HG03342 (cell line): ENCODE results near the gene COX7A2.
A peak's percentile ranks its signal among the peaks of the same experiment; 100 is the strongest.

Source experiments
- ATAC-seq: cut with Tn5 transposase; IDR thresholded peaks from one replicate; pipeline ENCODE4 v1.9.1; 2021; ENCODE audit warnings: mild to moderate bottlenecking, moderate library complexity; ENCODE audit not compliant: unreplicated experiment

Gene COX7A2

GRCh38 chr6:75268988-75269354 is 25.4 kb upstream of the COX7A2 start:
- ATAC-seq, result no peak

GRCh38 chr6:75268121-75268987 is 24.8 kb upstream of the COX7A2 start:
- ATAC-seq, result no peak

GRCh38 chr6:75267461-75267860 is 23.9 kb upstream of the COX7A2 start:
- ATAC-seq, result no peak

GRCh38 chr6:75266716-75267291 is 23.2 kb upstream of the COX7A2 start:
- peak; percentile 63 for ATAC-seq

- ATAC-seq, result no peak
Measured at GRCh38 chr6:75263401-75263750, 19.8 kb upstream of the COX7A2 start.

GRCh38 chr6:75262716-75263400 is 19.3 kb upstream of the COX7A2 start:
- ATAC-seq, result no peak

- ATAC-seq, result no peak
Measured at GRCh38 chr6:75261299-75261698, 17.7 kb upstream of the COX7A2 start.

GRCh38 chr6:75257343-75258087 is 13.9 kb upstream of the COX7A2 start:
- ATAC-seq, result no peak

- ATAC-seq, result no peak
Measured at GRCh38 chr6:75250552-75250951, 7.0 kb upstream of the COX7A2 start.

- ATAC-seq, result no peak
Measured at GRCh38 chr6:75249837-75250236, 6.2 kb upstream of the COX7A2 start.

- no peak for ATAC-seq
Measured at GRCh38 chr6:75246386-75246785, 2.8 kb upstream of the COX7A2 start.

- ATAC-seq, result no peak
Measured at GRCh38 chr6:75244063-75244584, 523 bp upstream of the COX7A2 start.

GRCh38 chr6:75236630-75237029 is 7.0 kb downstream of the COX7A2 start:
- ATAC-seq, result no peak

GRCh38 chr6:75235271-75235670 is 8.3 kb downstream of the COX7A2 start:
- no peak for ATAC-seq

GRCh38 chr6:75234126-75234865 is 9.3 kb downstream of the COX7A2 start:
- no peak for ATAC-seq

- ATAC-seq, result no peak
Measured at GRCh38 chr6:75233092-75233615, 10.4 kb downstream of the COX7A2 start.

GRCh38 chr6:75230484-75231325 is 12.9 kb downstream of the COX7A2 start:
- ATAC-seq, result no peak

- no peak for ATAC-seq
Measured at GRCh38 chr6:75224303-75224926, 19.2 kb downstream of the COX7A2 start.

- no peak for ATAC-seq
Measured at GRCh38 chr6:75223428-75223827, 20.2 kb downstream of the COX7A2 start.
